Measurements from ENCODE around the gene CNTNAP5.

DNA sequence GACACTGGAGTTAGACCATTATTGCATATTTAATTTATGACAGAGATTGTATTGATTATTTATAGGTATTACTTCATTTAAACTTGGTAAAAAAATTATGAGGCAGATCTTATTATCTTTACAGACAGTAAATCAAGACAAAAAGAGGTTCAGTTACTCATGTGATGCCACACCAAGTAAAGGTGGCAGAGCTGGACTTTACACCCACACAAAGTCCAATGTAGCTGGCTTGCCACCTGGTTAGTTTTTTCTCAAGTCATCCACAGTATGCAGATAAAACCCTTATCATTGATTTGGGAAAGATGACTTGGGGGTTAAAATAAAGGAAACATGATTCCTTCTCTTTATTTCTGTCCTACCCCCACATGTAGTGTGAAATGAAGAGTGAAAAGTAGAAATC, 137.2 kb downstream of the CNTNAP5 start:
- TF ChIP-seq CTCF (IDR thresholded peaks at IDR 0.05) (no peak), POLR2AphosphoS5 (IDR thresholded peaks at IDR 0.05; ENCODE audit: low read depth, low read length) (no peak)
